DMS114 treated with DMSO at 0.1 percent for 48 hours (cell line): ENCODE results near the gene ACTL6A.

Experiments used
- DNase-seq: peaks from one replicate; lab custom pipeline; 2025; ENCODE audit not compliant: unreplicated experiment; lab: John Stamatoyannopoulos, UW

ACTL6A gene

GRCh38 chr3:179589143-179589542, 26.4 kb downstream of the ACTL6A start:
- DNase-seq: no peak

GRCh38 chr3:179590669-179591068, 27.9 kb downstream of the ACTL6A start:
- no peak for DNase-seq

- DNase-seq: no peak
These were observed 28.6 kb downstream of the ACTL6A start for GRCh38 chr3:179591313-179591712.

- DNase-seq: no peak
These were observed 36.8 kb downstream of the ACTL6A start for GRCh38 chr3:179599531-179599930.

GRCh38 chr3:179603321-179603720, 40.6 kb downstream of the ACTL6A start:
- no peak for DNase-seq

- DNase-seq: peak; percentile 55
These were observed 41.1 kb downstream of the ACTL6A start for GRCh38 chr3:179603831-179604230.

GRCh38 chr3:179604321-179605078, 41.8 kb downstream of the ACTL6A start, which contains the start of the genes MRPL47 and NDUFB5:
Gene MRPL47, minus strand, starts transcription at chr3:179604638. Its CDS starts 14 bp downstream, at chr3:179604624.
Gene NDUFB5, plus strand, starts transcription at chr3:179604794. Its CDS starts 22 bp downstream, at chr3:179604816.
- peak; percentile 97 for DNase-seq

- DNase-seq: no peak
These were observed 43.9 kb downstream of the ACTL6A start for GRCh38 chr3:179606534-179607085.

GRCh38 chr3:179608931-179609720, 46.4 kb downstream of the ACTL6A start:
- no peak for DNase-seq

- DNase-seq: no peak
These were observed 47.3 kb downstream of the ACTL6A start for GRCh38 chr3:179610066-179610465.

GRCh38 chr3:179613807-179614206, 51.1 kb downstream of the ACTL6A start:
- no peak for DNase-seq

GRCh38 chr3:179615458-179616173, 52.9 kb downstream of the ACTL6A start:
- DNase-seq: no peak

- DNase-seq: no peak
These were observed 59.3 kb downstream of the ACTL6A start for GRCh38 chr3:179622023-179622422.

- no peak for DNase-seq
These were observed 61.7 kb downstream of the ACTL6A start for GRCh38 chr3:179624451-179624850.

GRCh38 chr3:179630753-179631451, 68.2 kb downstream of the ACTL6A start:
- DNase-seq: no peak
